B cell (primary cell): ENCODE measurements around the gene DOCK3.

Experiments used
- EZH2 ChIP-seq: IDR thresholded peaks from 2 replicates; pipeline ENCODE4 v1.6.1; 2012; ENCODE audit warnings: borderline replicate concordance, low read depth, mild to moderate bottlenecking, moderate library complexity, low read length; ENCODE audit not compliant: insufficient read depth, poor library complexity, severe bottlenecking
- TF ChIP-seq, protein P1 (sequence below): fragments of 200-600 bp; IDR thresholded peaks from one replicate; pipeline ENCODE4 v1.8.0; 2022; ENCODE audit warnings: antibody characterized with exemption, mild to moderate bottlenecking

DNA sequence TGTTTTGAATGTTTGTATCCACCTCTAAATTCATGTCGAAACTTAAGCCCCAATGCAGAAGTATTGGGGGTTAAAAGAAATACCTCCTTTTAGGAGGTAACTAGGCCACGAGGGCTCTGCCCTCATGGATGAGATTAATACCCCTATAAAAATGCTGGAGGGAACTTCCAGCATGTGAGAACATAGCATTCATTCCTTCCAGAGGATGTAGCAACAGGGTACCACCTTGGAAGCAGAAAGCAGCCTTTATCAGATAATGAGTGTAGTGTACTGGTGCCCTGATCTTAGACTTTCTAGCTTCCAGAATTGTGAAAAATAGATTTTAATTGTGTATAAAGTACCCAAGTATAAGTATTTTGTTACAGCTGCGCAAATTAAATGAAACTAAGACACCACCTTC, 356.9 kb downstream of the DOCK3 start:
- TF ChIP-seq, protein P1, sequence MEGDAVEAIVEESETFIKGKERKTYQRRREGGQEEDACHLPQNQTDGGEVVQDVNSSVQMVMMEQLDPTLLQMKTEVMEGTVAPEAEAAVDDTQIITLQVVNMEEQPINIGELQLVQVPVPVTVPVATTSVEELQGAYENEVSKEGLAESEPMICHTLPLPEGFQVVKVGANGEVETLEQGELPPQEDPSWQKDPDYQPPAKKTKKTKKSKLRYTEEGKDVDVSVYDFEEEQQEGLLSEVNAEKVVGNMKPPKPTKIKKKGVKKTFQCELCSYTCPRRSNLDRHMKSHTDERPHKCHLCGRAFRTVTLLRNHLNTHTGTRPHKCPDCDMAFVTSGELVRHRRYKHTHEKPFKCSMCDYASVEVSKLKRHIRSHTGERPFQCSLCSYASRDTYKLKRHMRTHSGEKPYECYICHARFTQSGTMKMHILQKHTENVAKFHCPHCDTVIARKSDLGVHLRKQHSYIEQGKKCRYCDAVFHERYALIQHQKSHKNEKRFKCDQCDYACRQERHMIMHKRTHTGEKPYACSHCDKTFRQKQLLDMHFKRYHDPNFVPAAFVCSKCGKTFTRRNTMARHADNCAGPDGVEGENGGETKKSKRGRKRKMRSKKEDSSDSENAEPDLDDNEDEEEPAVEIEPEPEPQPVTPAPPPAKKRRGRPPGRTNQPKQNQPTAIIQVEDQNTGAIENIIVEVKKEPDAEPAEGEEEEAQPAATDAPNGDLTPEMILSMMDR = no peak
- TF ChIP-seq EZH2 = no peak
